Testis (tissue), 2 donors: ENCODE results near the gene KCNA5.

Source experiments
- CTCF ChIP-seq, 3 experiments: fragments of 450-650 bp in 2 of 3; fragments of 200-600 bp in 1 of 3; sonication (generic) in 1 of 3; IDR thresholded peaks; one replicate each; pipeline ENCODE4 v1.5.1; 2016 to 2019; ENCODE audit warnings: antibody characterized with exemption in 3 of 3, mild to moderate bottlenecking in 2 of 3, moderate library complexity in 1 of 3
- POLR2A ChIP-seq: fragments of 450-650 bp; IDR thresholded peaks from one replicate; pipeline ENCODE4 v1.6.1; 2017; ENCODE audit warnings: antibody characterized with exemption, mild to moderate bottlenecking, moderate library complexity

GRCh38 chr12:5064913-5065490 lies 21.3 kb downstream of the KCNA5 start:
- TF ChIP-seq CTCF (IDR thresholded peaks at IDR 0.05) (no peak), POLR2A (no peak)
